GM23338 (cell line): Measurements from ENCODE around the gene GSDME. TPM values are rescaled to one million over a fixed set of nuclear protein-coding genes. Genes with fewer than 3 reads are reported as not detected.

Experiments used
- ATAC-seq: fragments of 200-7000 bp; cut with Tn5 transposase; 3 replicates; pipeline ENCODE4 v1.9.1; 2020
- DNase-seq: peaks from one replicate; pipeline ENCODE4 v3.0.0-alpha.2; 2015; ENCODE audit warnings: low spot score
- H2AFZ ChIP-seq: fragments of 200-600 bp; sonication (generic); 2 replicates; pipeline ENCODE4 v1.8.0; 2016; ENCODE audit warnings: antibody characterized with exemption, mild to moderate bottlenecking, moderate library complexity
- H3F3A ChIP-seq: fragments of 200-600 bp; sonication (generic); replicated peaks from 2 replicates; pipeline ENCODE4 v1.8.0; 2017; ENCODE audit warnings: antibody characterized with exemption, mixed run types, low read depth
- H3K27ac ChIP-seq: fragments of 200-600 bp; sonication (generic); 2 replicates; pipeline ENCODE4 v1.6.1; 2016; ENCODE audit warnings: low read depth
- H3K27me3 ChIP-seq: fragments of 200-600 bp; sonication (generic); 2 replicates; pipeline ENCODE4 v1.8.0; 2016; ENCODE audit warnings: mild to moderate bottlenecking, mixed run types, moderate library complexity; ENCODE audit not compliant: insufficient read depth
- H3K36me3 ChIP-seq: fragments of 200-600 bp; sonication (generic); 2 replicates; pipeline ENCODE4 v1.8.0; 2016; ENCODE audit warnings: mild to moderate bottlenecking; ENCODE audit not compliant: insufficient read depth
- H3K4me1 ChIP-seq: fragments of 200-600 bp; sonication (generic); 2 replicates; pipeline ENCODE4 v1.8.0; 2016; ENCODE audit warnings: mild to moderate bottlenecking, moderate library complexity; ENCODE audit not compliant: insufficient read depth
- H3K4me2 ChIP-seq: fragments of 200-600 bp; sonication (generic); 2 replicates; pipeline ENCODE4 v1.7.1; 2017; ENCODE audit warnings: mixed run types
- H3K4me3 ChIP-seq: fragments of 200-600 bp; sonication (generic); 2 replicates; pipeline ENCODE4 v1.6.1; 2016; ENCODE audit warnings: mixed run types
- H3K79me2 ChIP-seq: fragments of 200-600 bp; sonication (generic); replicated peaks from 2 replicates; pipeline ENCODE4 v1.8.0; 2017; ENCODE audit warnings: mild to moderate bottlenecking; ENCODE audit not compliant: insufficient read depth
- H3K9me2 ChIP-seq: fragments of 200-600 bp; sonication (generic); 2 replicates; pipeline ENCODE4 v1.8.0; 2017; ENCODE audit not compliant: insufficient read depth
- H4K20me1 ChIP-seq: fragments of 200-600 bp; sonication (generic); replicated peaks from 2 replicates; pipeline ENCODE4 v1.8.0; 2017; ENCODE audit warnings: mild to moderate bottlenecking; ENCODE audit not compliant: insufficient read depth
- H3K27ac Mint-ChIP-seq: 2 replicates; pipeline ENCODE4 v1.8.0; 2020; ENCODE audit warnings: inconsistent platforms, mild to moderate bottlenecking, moderate library complexity, mixed read lengths
- H3K27me3 Mint-ChIP-seq: 3 replicates; pipeline ENCODE4 v1.8.0; 2022; ENCODE audit warnings: low read depth, mild to moderate bottlenecking, moderate library complexity, mixed read lengths, inconsistent platforms; ENCODE audit not compliant: insufficient read depth, poor library complexity
- H3K36me3 Mint-ChIP-seq: 3 replicates; pipeline ENCODE4 v1.8.0; 2021; ENCODE audit warnings: low read depth, mild to moderate bottlenecking, inconsistent platforms, moderate library complexity, mixed read lengths
- H3K4me1 Mint-ChIP-seq: 3 replicates; pipeline ENCODE4 v1.8.0; 2020; ENCODE audit warnings: mild to moderate bottlenecking, inconsistent platforms, mixed read lengths
- H3K4me3 Mint-ChIP-seq: 3 replicates; pipeline ENCODE4 v1.8.0; 2021; ENCODE audit warnings: moderate library complexity, mild to moderate bottlenecking, inconsistent platforms, mixed read lengths
- H3K9me3 Mint-ChIP-seq: 3 replicates; pipeline ENCODE4 v1.8.0; 2020; ENCODE audit warnings: moderate library complexity, mild to moderate bottlenecking, inconsistent platforms, mixed read lengths
- CREB1 ChIP-seq: fragments of 250-450 bp; sonication (Bioruptor Pico); IDR thresholded peaks from 2 replicates; pipeline ENCODE4 v1.5.0; 2020; ENCODE audit warnings: low read depth, mild to moderate bottlenecking, moderate library complexity
- EZH2phosphoT487 ChIP-seq: fragments of 200-600 bp; sonication (generic); IDR thresholded peaks from one replicate; pipeline ENCODE4 v1.8.1; 2018; ENCODE audit warnings: antibody characterized with exemption; ENCODE audit not compliant: unreplicated experiment
- NANOG ChIP-seq: IDR thresholded peaks from 2 replicates; pipeline ENCODE4 v1.6.1; 2016; ENCODE audit warnings: antibody characterized with exemption, borderline replicate concordance
- REST ChIP-seq: IDR thresholded peaks from one replicate; pipeline ENCODE4 v1.6.1; 2018; ENCODE audit warnings: antibody characterized with exemption; ENCODE audit not compliant: unreplicated experiment
- ZNF114 ChIP-seq: fragments of 250-450 bp; sonication (Bioruptor Pico); IDR thresholded peaks from 2 replicates; pipeline ENCODE4 v1.5.0; 2020; ENCODE audit warnings: mild to moderate bottlenecking, moderate library complexity
- ZNF331 ChIP-seq: fragments of 250-450 bp; sonication (Bioruptor Pico); IDR thresholded peaks from 2 replicates; pipeline ENCODE4 v1.5.0; 2020; ENCODE audit warnings: low read depth, mild to moderate bottlenecking, moderate library complexity
- ZNF462 ChIP-seq: fragments of 250-450 bp; sonication (Bioruptor Pico); IDR thresholded peaks from 2 replicates; pipeline ENCODE4 v1.5.0; 2020; ENCODE audit warnings: mild to moderate bottlenecking, moderate library complexity
- polyA plus RNA-seq: library from polyadenylated mRNA; unstranded; fragments of >200 nt; fragmentation: Nextera tagmentation; extraction: Ambion mirVana; gene quantifications from 2 replicates; pipeline ENCODE4 v1.2.1, GENCODE V29; 2016
- total RNA-seq: library from RNA; depleted of rRNA; stranded (reverse); fragments of >200 nt; shearing (Covaris generic); gene quantifications from 2 replicates; pipeline ENCODE4 v1.2.3, GENCODE V29; 2014

Gene GSDME
- total and polyA plus RNA-seq, 2 experiments from 2014 or later, result 8.3 to 8.5 TPM

- TF ChIP-seq ZNF462 (CRISPR knock-in tag) (no peak), REST (no peak)
Measured at GRCh38 chr7:24769014-24769830, 12.0 kb upstream of the GSDME start (continued).

- ATAC-seq, result peak; percentile 71
- H3K27ac Mint-ChIP-seq, result no peak overlapping the region
- no peak overlapping the region for H2AFZ ChIP-seq
- no peak for TF ChIP-seq ZNF331 (CRISPR knock-in tag)
- TF ChIP-seq NANOG, result no peak
- TF ChIP-seq ZNF114 (CRISPR knock-in tag), result no peak
- no peak for TF ChIP-seq CREB1
- TF ChIP-seq EZH2phosphoT487, result no peak
- no peak for TF ChIP-seq REST
Measured at GRCh38 chr7:24767878-24768569, 10.8 kb upstream of the GSDME start.

More at GRCh38 chr7:24767878-24768569, 10.8 kb upstream of the GSDME start:
- H3F3A ChIP-seq, result no peaks in the 10 kb centered on the region
- no peaks in the 10 kb centered on the region for H3K27me3 ChIP-seq
- H3K9me3 Mint-ChIP-seq, result peaks cover 3% of the 10 kb centered on the region; the same call in 1 of the 3 replicates
- H3K9me2 ChIP-seq, result no peaks in the 10 kb centered on the region
- no peaks in the 10 kb centered on the region for H3K4me1 ChIP-seq
- no peaks in the 10 kb centered on the region for H3K79me2 ChIP-seq
- no peaks in the 10 kb centered on the region for H3K36me3 Mint-ChIP-seq
- H3K36me3 ChIP-seq, result no peaks in the 10 kb centered on the region
- H3K4me3 ChIP-seq, result no peak overlapping the region
- no peaks in the 10 kb centered on the region for H4K20me1 ChIP-seq
- H3K27ac ChIP-seq, result no peak overlapping the region
- H3K4me1 Mint-ChIP-seq, result peaks cover 7% of the 10 kb centered on the region; the same call in 2 of the 3 replicates
- peak; percentile 26 for DNase-seq
- no peak overlapping the region for H3K4me3 Mint-ChIP-seq
- no peaks in the 10 kb centered on the region for H3K27me3 Mint-ChIP-seq
- H3K4me2 ChIP-seq, result no peak overlapping the region
